HEK293 (cell line): Measurements from ENCODE around the gene PRKCZ.

Experiments used
- CTCF ChIA-PET: fragments of 350-600 bp; formaldehyde crosslinking; extraction: SDS; loops from one replicate; lab custom pipeline; 2021; ENCODE audit warnings: antibody characterized with exemption; lab: Yijun Ruan, JAX
- POLR2A ChIA-PET: fragments of 300-600 bp; formaldehyde crosslinking; extraction: SDS; loops from one replicate; lab custom pipeline; 2020; ENCODE audit warnings: antibody characterized with exemption, inconsistent platforms; lab: Yijun Ruan, JAX
- H3K27ac ChIP-seq: fragments of 200-500 bp; sonication (Bioruptor generic); 2 replicates; pipeline ENCODE4 v1.5.1; 2014; ENCODE audit warnings: low read depth, low read length, control low read depth, inconsistent platforms; ENCODE audit errors: extremely low read depth
- H3K36me3 ChIP-seq, 2 experiments: fragments of 200-500 bp in 1 of 2; sonication (Bioruptor generic) in 1 of 2; 1 replicate in 1 of 2; 2 replicates in 1 of 2; pipeline ENCODE4 v1.5.1; 2014 to 2017; ENCODE audit warnings: inconsistent platforms in 2 of 2, low read length in 2 of 2; ENCODE audit not compliant: control insufficient read depth in 2 of 2, insufficient read depth in 1 of 2
- H3K4me1 ChIP-seq: fragments of 200-500 bp; sonication (Bioruptor generic); 2 replicates; pipeline ENCODE4 v1.5.1; 2014; ENCODE audit warnings: mild to moderate bottlenecking, low read length, inconsistent platforms; ENCODE audit not compliant: control insufficient read depth, insufficient read depth
- H3K4me3 ChIP-seq: 2 replicates; pipeline ENCODE4 v1.5.1; 2011; ENCODE audit warnings: low read depth, mild to moderate bottlenecking, control low read depth, low read length, moderate library complexity
- H3K9me3 ChIP-seq: fragments of 200-500 bp; sonication (Bioruptor generic); 2 replicates; pipeline ENCODE4 v1.5.1; 2014; ENCODE audit warnings: low read depth, low read length, inconsistent platforms; ENCODE audit not compliant: control insufficient read depth, insufficient read depth
- GLIS2 ChIP-seq: fragments of 450-650 bp; formaldehyde crosslinking; IDR thresholded peaks from 2 replicates; pipeline ENCODE4 v1.5.1; 2016; ENCODE audit warnings: missing biosample characterization, missing genetic modification characterization
- MZF1 ChIP-seq: fragments of 450-650 bp; formaldehyde crosslinking; IDR thresholded peaks from 2 replicates; pipeline ENCODE4 v1.5.1; 2017; ENCODE audit warnings: missing biosample characterization, missing genetic modification characterization, borderline replicate concordance
- OVOL3 ChIP-seq: fragments of 450-650 bp; formaldehyde crosslinking; IDR thresholded peaks from 2 replicates; pipeline ENCODE4 v1.5.1; 2016; ENCODE audit warnings: missing biosample characterization, missing genetic modification characterization
- SP3 ChIP-seq: fragments of 450-650 bp; formaldehyde crosslinking; IDR thresholded peaks from 2 replicates; pipeline ENCODE4 v1.5.1; 2016; ENCODE audit warnings: missing biosample characterization, missing genetic modification characterization
- YY1 ChIP-seq: fragments of 450-650 bp; formaldehyde crosslinking; IDR thresholded peaks from 2 replicates; pipeline ENCODE4 v1.5.1; 2018; ENCODE audit warnings: missing biosample characterization, missing genetic modification characterization
- YY2 ChIP-seq: fragments of 450-650 bp; formaldehyde crosslinking; IDR thresholded peaks from 2 replicates; pipeline ENCODE4 v1.5.1; 2016; ENCODE audit warnings: missing biosample characterization, missing genetic modification characterization
- ZFP41 ChIP-seq: fragments of 450-650 bp; formaldehyde crosslinking; IDR thresholded peaks from 2 replicates; pipeline ENCODE4 v1.5.1; 2016; ENCODE audit warnings: missing biosample characterization, missing genetic modification characterization, borderline replicate concordance
- ZIC2 ChIP-seq: fragments of 450-650 bp; formaldehyde crosslinking; IDR thresholded peaks from 2 replicates; pipeline ENCODE4 v1.5.1; 2016; ENCODE audit warnings: missing biosample characterization, missing genetic modification characterization
- ZNF223 ChIP-seq: fragments of 450-650 bp; formaldehyde crosslinking; IDR thresholded peaks from 2 replicates; pipeline ENCODE4 v1.5.1; 2016; ENCODE audit warnings: missing biosample characterization, missing genetic modification characterization
- ZNF239 ChIP-seq: fragments of 450-650 bp; formaldehyde crosslinking; IDR thresholded peaks from 2 replicates; pipeline ENCODE4 v1.5.1; 2016; ENCODE audit warnings: missing biosample characterization, missing genetic modification characterization
- ZNF48 ChIP-seq: fragments of 450-650 bp; formaldehyde crosslinking; IDR thresholded peaks from 2 replicates; pipeline ENCODE4 v1.5.1; 2016; ENCODE audit warnings: missing biosample characterization, missing genetic modification characterization
- ZNF558 ChIP-seq: fragments of 450-650 bp; formaldehyde crosslinking; IDR thresholded peaks from 2 replicates; pipeline ENCODE4 v1.5.1; 2016; ENCODE audit warnings: missing biosample characterization, missing genetic modification characterization
- ZNF623 ChIP-seq: fragments of 450-650 bp; formaldehyde crosslinking; IDR thresholded peaks from 2 replicates; pipeline ENCODE4 v1.5.1; 2016; ENCODE audit warnings: missing biosample characterization, missing genetic modification characterization
- ZNF747 ChIP-seq: fragments of 450-650 bp; formaldehyde crosslinking; IDR thresholded peaks from 2 replicates; pipeline ENCODE4 v1.5.1; 2016; ENCODE audit warnings: missing biosample characterization, missing genetic modification characterization
- ZSCAN16 ChIP-seq: fragments of 450-650 bp; formaldehyde crosslinking; IDR thresholded peaks from 2 replicates; pipeline ENCODE4 v1.5.1; 2016; ENCODE audit warnings: missing biosample characterization, missing genetic modification characterization
- ZSCAN30 ChIP-seq: fragments of 450-650 bp; IDR thresholded peaks from 2 replicates; pipeline ENCODE4 v1.5.1; 2018; ENCODE audit warnings: missing biosample characterization, mild to moderate bottlenecking, missing genetic modification characterization, moderate library complexity
- ZXDB ChIP-seq: fragments of 450-650 bp; formaldehyde crosslinking; IDR thresholded peaks from 2 replicates; pipeline ENCODE4 v1.5.1; 2016; ENCODE audit warnings: missing biosample characterization, missing genetic modification characterization
- TF ChIP-seq, protein P1 (sequence below): fragments of 450-650 bp; formaldehyde crosslinking; IDR thresholded peaks from 2 replicates; pipeline ENCODE4 v1.5.1; 2016; ENCODE audit warnings: missing biosample characterization, missing genetic modification characterization
- TF ChIP-seq, protein P2 (sequence below): fragments of 450-650 bp; formaldehyde crosslinking; IDR thresholded peaks from 2 replicates; pipeline ENCODE4 v1.5.1; 2016; ENCODE audit warnings: missing biosample characterization, missing genetic modification characterization
- TF ChIP-seq, protein P3 (sequence below): fragments of 450-650 bp; formaldehyde crosslinking; IDR thresholded peaks from 2 replicates; pipeline ENCODE4 v1.5.1; 2016; ENCODE audit warnings: missing biosample characterization, missing genetic modification characterization, low read depth
- TF ChIP-seq, protein P4 (sequence below): fragments of 450-650 bp; formaldehyde crosslinking; IDR thresholded peaks from 2 replicates; pipeline ENCODE4 v1.5.1; 2017; ENCODE audit warnings: missing biosample characterization, missing genetic modification characterization
- TF ChIP-seq, protein P5 (sequence below): fragments of 450-650 bp; formaldehyde crosslinking; IDR thresholded peaks from 2 replicates; pipeline ENCODE4 v1.5.1; 2016; ENCODE audit warnings: missing biosample characterization, missing genetic modification characterization
- TF ChIP-seq, protein P6 (sequence below): fragments of 450-650 bp; formaldehyde crosslinking; IDR thresholded peaks from 2 replicates; pipeline ENCODE4 v1.5.0; 2017; ENCODE audit warnings: missing biosample characterization, missing genetic modification characterization, borderline replicate concordance

The PRKCZ gene

DNA sequence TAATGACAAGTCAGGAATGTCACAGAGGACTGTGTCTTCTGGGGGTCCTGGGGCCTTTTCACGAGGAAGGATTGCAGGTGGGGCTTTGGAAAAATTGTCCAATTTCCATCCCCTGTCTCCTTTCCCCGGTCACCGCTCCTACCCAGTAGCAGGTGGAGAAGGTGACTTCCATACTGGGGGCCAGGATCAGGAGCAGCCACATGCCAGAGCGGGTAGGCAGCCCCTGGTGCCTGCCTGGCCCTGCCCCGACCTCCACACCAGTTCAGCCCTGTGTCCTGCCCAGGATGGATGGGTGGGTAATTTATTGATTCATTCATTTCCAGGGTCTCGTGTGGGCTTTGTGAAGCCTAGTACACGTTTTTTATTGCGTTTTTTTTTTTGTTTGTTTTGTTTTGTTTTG lies 51.7 kb downstream of the PRKCZ start:
- no peaks in the 10 kb centered on the region for H3K9me3 ChIP-seq
- ChIA-PET CTCF (no interaction called here), POLR2A (no interaction called here)
- no peak overlapping the region for H3K27ac ChIP-seq
- H3K4me3 ChIP-seq = no peak overlapping the region
- H3K4me1 ChIP-seq = no peaks in the 10 kb centered on the region
- TF ChIP-seq ZIC2 (tag by site-specific recombination) (no peak), ZXDB (no peak), ZSCAN30 (tag by site-specific recombination) (no peak), OVOL3 (no peak), ZSCAN16 (tag by site-specific recombination) (no peak), YY2 (tag by site-specific recombination) (no peak), ZNF623 (no peak), SP3 (tag by site-specific recombination) (no peak), MZF1 (tag by site-specific recombination) (no peak), ZNF48 (tag by site-specific recombination) (no peak), ZFP41 (tag by site-specific recombination) (no peak)
- TF ChIP-seq, protein P1, sequence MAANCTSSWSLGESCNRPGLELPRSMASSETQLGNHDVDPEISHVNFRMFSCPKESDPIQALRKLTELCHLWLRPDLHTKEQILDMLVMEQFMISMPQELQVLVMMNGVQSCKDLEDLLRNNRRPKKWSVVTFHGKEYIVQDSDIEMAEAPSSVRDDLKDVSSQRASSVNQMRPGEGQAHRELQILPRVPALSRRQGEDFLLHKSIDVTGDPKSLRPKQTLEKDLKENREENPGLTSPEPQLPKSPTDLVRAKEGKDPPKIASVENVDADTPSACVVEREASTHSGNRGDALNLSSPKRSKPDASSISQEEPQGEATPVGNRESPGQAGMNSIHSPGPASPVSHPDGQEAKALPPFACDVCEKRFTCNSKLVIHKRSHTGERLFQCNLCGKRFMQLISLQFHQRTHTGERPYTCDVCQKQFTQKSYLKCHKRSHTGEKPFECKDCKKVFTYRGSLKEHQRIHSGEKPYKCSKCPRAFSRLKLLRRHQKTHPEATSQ (tag by site-specific recombination) = no peak
- TF ChIP-seq, protein P2, sequence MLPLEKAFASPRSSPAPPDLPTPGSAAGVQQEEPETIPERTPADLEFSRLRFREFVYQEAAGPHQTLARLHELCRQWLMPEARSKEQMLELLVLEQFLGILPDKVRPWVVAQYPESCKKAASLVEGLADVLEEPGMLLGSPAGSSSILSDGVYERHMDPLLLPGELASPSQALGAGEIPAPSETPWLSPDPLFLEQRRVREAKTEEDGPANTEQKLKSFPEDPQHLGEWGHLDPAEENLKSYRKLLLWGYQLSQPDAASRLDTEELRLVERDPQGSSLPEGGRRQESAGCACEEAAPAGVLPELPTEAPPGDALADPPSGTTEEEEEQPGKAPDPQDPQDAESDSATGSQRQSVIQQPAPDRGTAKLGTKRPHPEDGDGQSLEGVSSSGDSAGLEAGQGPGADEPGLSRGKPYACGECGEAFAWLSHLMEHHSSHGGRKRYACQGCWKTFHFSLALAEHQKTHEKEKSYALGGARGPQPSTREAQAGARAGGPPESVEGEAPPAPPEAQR (tag by site-specific recombination) = no peak
- TF ChIP-seq, protein P3, sequence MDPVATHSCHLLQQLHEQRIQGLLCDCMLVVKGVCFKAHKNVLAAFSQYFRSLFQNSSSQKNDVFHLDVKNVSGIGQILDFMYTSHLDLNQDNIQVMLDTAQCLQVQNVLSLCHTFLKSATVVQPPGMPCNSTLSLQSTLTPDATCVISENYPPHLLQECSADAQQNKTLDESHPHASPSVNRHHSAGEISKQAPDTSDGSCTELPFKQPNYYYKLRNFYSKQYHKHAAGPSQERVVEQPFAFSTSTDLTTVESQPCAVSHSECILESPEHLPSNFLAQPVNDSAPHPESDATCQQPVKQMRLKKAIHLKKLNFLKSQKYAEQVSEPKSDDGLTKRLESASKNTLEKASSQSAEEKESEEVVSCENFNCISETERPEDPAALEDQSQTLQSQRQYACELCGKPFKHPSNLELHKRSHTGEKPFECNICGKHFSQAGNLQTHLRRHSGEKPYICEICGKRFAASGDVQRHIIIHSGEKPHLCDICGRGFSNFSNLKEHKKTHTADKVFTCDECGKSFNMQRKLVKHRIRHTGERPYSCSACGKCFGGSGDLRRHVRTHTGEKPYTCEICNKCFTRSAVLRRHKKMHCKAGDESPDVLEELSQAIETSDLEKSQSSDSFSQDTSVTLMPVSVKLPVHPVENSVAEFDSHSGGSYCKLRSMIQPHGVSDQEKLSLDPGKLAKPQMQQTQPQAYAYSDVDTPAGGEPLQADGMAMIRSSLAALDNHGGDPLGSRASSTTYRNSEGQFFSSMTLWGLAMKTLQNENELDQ (tag by site-specific recombination) = no peak
- TF ChIP-seq, protein P4, sequence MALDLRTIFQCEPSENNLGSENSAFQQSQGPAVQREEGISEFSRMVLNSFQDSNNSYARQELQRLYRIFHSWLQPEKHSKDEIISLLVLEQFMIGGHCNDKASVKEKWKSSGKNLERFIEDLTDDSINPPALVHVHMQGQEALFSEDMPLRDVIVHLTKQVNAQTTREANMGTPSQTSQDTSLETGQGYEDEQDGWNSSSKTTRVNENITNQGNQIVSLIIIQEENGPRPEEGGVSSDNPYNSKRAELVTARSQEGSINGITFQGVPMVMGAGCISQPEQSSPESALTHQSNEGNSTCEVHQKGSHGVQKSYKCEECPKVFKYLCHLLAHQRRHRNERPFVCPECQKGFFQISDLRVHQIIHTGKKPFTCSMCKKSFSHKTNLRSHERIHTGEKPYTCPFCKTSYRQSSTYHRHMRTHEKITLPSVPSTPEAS (tag by site-specific recombination) = no peak
- TF ChIP-seq, protein P5, sequence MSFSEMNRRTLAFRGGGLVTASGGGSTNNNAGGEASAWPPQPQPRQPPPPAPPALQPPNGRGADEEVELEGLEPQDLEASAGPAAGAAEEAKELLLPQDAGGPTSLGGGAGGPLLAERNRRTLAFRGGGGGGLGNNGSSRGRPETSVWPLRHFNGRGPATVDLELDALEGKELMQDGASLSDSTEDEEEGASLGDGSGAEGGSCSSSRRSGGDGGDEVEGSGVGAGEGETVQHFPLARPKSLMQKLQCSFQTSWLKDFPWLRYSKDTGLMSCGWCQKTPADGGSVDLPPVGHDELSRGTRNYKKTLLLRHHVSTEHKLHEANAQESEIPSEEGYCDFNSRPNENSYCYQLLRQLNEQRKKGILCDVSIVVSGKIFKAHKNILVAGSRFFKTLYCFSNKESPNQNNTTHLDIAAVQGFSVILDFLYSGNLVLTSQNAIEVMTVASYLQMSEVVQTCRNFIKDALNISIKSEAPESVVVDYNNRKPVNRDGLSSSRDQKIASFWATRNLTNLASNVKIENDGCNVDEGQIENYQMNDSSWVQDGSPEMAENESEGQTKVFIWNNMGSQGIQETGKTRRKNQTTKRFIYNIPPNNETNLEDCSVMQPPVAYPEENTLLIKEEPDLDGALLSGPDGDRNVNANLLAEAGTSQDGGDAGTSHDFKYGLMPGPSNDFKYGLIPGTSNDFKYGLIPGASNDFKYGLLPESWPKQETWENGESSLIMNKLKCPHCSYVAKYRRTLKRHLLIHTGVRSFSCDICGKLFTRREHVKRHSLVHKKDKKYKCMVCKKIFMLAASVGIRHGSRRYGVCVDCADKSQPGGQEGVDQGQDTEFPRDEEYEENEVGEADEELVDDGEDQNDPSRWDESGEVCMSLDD = no peak
- peaks cover 0 to 37% of the 10 kb centered on the region in 2 experiments; a peak in 1 of 3 replicates for H3K36me3 ChIP-seq

DNA sequence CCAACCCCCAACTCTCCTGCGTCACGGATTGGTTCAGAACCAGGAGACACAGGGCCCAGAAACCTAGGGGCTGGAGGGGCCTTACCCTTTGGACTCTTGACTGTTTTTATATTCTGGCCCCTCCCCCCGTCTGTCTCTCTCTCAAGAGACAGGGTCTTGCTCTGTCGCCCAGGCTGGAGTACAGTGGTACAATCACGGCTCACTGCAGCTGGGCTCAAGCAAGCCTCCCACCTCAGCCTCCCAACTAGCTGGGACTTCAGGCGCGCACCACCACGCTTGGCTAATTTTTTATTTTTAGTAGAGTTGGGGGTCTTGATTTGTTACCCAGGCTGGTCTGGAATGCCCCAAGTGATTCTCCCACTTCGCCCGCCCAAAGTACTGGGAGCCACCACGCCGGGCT lies 52.5 kb downstream of the PRKCZ start:
- Histone ChIP-seq H3K9me3 (no peaks in the 10 kb centered on the region), H3K4me3 (no peak overlapping the region), H3K27ac (no peak overlapping the region), H3K4me1 (no peaks in the 10 kb centered on the region), H3K36me3 (peaks cover 0 to 39% of the 10 kb centered on the region in 2 experiments; a peak in 1 of 3 replicates)
- ChIA-PET CTCF (interaction anchor here (0.6 to 1.6 kb wide), 3 partner anchors 12 to 72 kb away, joined by 3 to 4 read pairs (median 3); no protein-coding TSS in a partner anchor), POLR2A (no interaction called here)
- TF ChIP-seq GLIS2 (tag by site-specific recombination) (no peak), ZNF747 (tag by site-specific recombination) (no peak), ZNF239 (tag by site-specific recombination) (no peak), ZNF558 (tag by site-specific recombination) (no peak), MZF1 (tag by site-specific recombination) (no peak), ZNF223 (no peak), YY1 (tag by site-specific recombination) (no peak)
- TF ChIP-seq, protein P6, sequence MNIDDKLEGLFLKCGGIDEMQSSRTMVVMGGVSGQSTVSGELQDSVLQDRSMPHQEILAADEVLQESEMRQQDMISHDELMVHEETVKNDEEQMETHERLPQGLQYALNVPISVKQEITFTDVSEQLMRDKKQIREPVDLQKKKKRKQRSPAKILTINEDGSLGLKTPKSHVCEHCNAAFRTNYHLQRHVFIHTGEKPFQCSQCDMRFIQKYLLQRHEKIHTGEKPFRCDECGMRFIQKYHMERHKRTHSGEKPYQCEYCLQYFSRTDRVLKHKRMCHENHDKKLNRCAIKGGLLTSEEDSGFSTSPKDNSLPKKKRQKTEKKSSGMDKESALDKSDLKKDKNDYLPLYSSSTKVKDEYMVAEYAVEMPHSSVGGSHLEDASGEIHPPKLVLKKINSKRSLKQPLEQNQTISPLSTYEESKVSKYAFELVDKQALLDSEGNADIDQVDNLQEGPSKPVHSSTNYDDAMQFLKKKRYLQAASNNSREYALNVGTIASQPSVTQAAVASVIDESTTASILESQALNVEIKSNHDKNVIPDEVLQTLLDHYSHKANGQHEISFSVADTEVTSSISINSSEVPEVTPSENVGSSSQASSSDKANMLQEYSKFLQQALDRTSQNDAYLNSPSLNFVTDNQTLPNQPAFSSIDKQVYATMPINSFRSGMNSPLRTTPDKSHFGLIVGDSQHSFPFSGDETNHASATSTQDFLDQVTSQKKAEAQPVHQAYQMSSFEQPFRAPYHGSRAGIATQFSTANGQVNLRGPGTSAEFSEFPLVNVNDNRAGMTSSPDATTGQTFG (tag by site-specific recombination) = no peak
